Coronary artery (tissue), 2 donors: ENCODE measurements around the gene EFNA1.
A peak's percentile ranks its signal among the peaks of the same experiment; 100 is the strongest.

Experiments used
- DNase-seq: peaks from one replicate; pipeline ENCODE4 v3.0.0-alpha.2; 2017; ENCODE audit warnings: low spot score
- H3K27ac ChIP-seq, 2 donors: fragments of 200-600 bp; sonication (generic); one replicate each; pipeline ENCODE4 v1.5.1; 2016 to 2019
- H3K4me3 ChIP-seq: fragments of 200-600 bp; sonication (generic); 2 replicates; pipeline ENCODE4 v1.5.1; 2016; ENCODE audit warnings: mild to moderate bottlenecking, moderate library complexity
- TF ChIP-seq, protein P1 (sequence below): fragments of 200-600 bp; sonication (generic); IDR thresholded peaks from one replicate; pipeline ENCODE4 v1.5.1; 2019; ENCODE audit warnings: antibody characterized with exemption

Gene EFNA1

DNA sequence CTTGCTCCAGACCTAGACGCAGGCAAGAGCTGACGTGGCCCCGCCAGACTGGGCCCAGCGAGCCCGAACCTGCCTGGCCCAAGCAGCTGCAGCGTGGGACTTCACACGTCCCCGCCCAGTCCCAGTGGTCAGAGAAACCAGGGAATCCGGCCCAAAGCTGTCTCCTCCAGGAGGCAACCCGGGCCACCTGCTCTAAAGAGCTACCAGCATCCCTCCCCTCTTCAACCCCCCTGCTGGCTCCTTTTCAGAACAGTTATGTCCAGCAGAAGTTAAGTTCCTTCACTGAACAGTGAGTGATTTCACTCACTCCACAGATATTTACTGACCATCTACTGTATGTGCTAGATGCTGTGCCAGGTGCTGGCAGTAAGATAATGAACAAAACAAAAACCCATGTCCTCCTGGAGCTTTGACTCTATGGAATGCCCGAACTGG, 2.1 kb upstream of the EFNA1 start:
- H3K4me3 ChIP-seq = no peak overlapping the region
- H3K27ac ChIP-seq = peak overlapping the region in 1 of 2 donors; percentile 76
- TF ChIP-seq, protein P1, sequence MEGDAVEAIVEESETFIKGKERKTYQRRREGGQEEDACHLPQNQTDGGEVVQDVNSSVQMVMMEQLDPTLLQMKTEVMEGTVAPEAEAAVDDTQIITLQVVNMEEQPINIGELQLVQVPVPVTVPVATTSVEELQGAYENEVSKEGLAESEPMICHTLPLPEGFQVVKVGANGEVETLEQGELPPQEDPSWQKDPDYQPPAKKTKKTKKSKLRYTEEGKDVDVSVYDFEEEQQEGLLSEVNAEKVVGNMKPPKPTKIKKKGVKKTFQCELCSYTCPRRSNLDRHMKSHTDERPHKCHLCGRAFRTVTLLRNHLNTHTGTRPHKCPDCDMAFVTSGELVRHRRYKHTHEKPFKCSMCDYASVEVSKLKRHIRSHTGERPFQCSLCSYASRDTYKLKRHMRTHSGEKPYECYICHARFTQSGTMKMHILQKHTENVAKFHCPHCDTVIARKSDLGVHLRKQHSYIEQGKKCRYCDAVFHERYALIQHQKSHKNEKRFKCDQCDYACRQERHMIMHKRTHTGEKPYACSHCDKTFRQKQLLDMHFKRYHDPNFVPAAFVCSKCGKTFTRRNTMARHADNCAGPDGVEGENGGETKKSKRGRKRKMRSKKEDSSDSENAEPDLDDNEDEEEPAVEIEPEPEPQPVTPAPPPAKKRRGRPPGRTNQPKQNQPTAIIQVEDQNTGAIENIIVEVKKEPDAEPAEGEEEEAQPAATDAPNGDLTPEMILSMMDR = no peak
- DNase-seq = no peak

DNA sequence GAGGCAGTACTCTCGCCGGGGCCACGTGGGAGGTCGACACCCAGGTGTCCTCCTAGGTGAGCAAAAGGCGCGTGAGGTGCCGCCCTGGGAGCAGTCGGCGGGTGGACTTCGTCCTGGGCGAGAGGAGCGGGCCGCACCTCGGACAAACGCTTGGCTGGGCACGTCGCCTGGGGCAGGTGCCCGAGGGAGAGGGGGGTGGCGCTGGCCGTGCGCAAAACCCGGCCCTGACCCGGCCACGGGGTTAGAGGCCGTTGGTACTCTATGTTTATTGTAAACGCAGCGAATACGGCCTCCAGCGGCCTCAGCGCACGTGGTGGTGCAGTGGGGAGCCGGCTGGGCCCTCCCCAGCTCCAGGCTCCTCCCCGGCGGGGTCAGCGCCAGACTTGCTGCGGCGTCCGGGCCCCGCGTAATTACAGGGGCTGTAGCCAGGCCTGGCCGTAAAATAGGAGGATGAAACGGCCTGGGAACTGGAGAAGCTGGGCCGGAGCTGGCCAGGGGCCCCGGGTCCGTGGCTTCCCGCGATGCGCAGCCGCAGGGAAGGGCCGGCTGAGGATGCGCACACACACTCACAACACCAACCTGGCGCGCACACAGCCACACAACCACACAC, 1.6 kb upstream of the EFNA1 start:
- DNase-seq = no peak
- TF ChIP-seq, protein P1 = no peak
- Histone ChIP-seq H3K4me3 (peak overlapping the region; percentile 78), H3K27ac (peak overlapping the region in 1 of 2 donors; percentile 76)

DNA sequence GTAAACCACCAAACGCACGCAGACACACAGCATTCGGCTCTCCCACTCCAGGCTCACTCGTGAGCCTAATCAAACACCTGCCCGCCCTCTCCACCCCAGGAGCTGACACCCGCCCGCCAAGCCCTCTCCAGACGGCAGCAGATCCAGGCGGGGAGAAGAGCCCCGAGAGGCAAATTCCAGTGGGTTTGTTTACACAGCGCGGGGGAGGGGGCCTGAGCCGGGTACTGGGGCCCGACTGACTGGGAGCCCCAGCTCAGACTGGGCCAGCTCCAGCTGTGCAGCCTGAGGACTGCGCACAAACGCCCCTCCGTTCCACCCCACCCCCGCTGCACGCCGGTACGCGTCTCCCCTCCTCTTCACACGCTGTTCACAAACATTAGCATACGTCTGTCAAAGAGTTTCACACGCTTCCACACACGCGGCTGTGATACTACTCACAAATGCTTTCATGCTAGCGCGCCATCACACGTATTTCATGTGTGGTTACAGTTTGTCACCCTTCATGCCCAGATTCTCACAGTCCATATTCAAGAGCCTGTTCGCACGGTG, 1.0 kb upstream of the EFNA1 start:
- TF ChIP-seq, protein P1 = no peak
- DNase-seq = no peak
- Histone ChIP-seq H3K27ac (peak overlapping the region; percentile 29 to 76), H3K4me3 (peak overlapping the region; percentile 78)

DNA sequence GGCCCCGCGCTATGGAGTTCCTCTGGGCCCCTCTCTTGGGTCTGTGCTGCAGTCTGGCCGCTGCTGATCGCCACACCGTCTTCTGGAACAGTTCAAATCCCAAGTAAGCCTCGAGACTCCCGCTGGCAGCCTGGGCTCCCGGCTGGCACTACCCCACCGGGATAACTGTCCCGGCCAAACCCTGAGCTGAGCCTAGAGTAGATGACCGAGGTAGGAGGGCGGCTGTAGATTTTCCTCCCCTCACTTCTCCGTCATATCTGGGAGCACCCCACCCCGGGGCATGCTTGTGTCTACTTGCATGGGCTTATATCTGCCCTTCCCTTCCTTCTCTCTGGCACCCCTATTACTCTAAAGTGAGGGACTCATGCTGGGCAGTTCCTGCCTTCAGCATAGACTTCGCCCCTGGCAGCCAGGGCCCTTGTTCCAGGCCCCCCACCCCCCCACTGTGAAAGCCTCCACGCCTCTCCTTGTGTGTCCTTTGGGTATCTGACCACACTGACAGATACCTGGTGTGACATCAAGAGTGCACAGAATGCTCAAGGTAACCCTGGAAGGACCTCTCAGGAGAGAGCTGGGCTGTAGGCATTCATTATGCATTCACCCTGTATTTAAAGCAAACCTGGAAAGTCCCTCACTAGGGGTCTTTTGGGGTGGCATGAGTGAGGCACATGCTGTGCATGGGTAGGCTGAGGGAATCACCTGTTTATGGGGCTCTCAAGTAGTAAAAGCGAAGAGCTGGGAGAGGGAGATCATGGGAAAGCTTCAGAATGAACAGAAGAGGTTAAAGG, 485 bp downstream of the EFNA1 start:
- TF ChIP-seq, protein P1 = no peak
- DNase-seq = no peak
- H3K27ac ChIP-seq = peak overlapping the region; percentile 44 to 76
- peak overlapping the region; percentile 78 for H3K4me3 ChIP-seq

DNA sequence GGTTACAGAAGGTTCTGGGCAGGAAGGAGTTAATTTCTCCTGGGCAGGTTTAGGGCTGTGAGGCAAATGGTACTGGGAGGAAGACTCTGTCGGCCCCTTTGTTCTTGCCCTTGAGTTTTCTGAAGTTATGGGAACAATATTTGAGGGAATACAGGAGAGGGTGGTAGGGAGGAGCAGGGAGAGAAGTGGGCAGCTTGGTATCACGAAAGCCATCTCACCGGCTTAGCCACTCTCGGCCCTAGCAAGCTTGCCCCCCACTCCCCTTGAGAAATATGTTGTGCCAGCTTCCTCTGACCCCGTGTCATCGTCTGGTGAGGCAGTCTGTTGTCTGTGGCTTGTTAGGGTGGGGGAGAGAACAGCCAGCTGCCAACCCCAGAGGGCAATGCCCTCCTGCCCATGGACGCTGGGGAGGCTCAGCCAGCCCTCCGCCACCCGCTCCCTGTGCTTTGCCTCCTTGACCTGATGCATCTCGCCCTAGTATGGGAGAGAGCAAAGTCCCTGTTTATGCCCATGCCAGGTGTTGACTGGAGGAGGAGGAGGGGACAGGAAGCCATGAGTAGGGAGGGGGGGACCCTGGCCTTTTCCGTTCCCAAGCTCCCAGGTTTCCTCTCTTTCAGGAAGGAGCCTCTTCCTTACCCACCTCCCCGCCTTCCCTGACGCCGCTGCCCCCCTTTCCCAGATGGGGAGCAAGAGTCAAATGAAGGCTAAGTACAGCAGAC, 1.2 kb downstream of the EFNA1 start:
- TF ChIP-seq, protein P1 = no peak
- no peak for DNase-seq
- peak overlapping the region; percentile 78 for H3K4me3 ChIP-seq
- peak overlapping the region; percentile 18 to 76 for H3K27ac ChIP-seq

DNA sequence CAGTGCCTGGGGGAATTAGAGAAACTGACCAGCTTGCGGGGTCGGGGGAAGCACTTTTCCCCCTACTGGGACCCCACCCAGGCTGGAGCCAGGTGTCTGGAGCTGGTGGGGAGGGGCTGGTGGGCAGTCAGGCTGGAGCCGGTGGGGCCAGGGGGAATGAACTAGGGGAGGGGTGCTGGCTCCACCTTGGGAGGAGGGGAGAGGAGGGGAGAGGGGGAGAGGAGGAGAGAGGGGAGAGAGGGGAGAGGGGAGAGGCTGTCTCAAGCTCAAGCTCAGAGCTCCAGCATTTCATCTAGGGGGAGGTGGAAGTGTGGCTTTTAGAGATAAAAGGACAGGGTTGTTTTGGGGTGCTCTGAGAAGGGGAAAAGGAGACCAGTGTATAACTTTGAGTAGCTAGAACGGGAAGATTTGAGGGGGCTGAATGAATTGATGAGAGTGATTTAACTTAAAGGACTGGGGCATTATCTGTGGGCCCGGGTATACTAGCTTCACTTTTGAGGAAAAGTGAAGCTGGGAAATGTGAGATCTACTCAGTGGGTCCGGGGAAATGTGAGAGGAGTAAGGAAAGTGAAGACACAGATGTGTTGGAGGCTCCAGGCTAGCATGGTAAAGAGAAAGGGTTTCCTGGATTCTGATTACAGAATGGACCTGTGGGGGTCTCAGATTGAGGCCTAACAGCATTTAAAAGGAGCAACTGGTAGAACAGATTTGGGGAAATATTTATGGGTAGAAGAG, 2.8 kb downstream of the EFNA1 start:
- no peak for DNase-seq
- TF ChIP-seq, protein P1 = no peak
- H3K27ac ChIP-seq = peak overlapping the region in 1 of 2 donors; percentile 76

More for the DNA sequence above, 2.8 kb downstream of the EFNA1 start:
- H3K4me3 ChIP-seq = peak overlapping the region; percentile 78
